ENCODE results near the gene GDF2. TPM values are rescaled to one million over a fixed set of nuclear protein-coding genes. Genes with fewer than 3 reads are reported as not detected.

The GDF2 gene
- total RNA-seq, 4 donors from 2014 or later: not detected

DNA sequence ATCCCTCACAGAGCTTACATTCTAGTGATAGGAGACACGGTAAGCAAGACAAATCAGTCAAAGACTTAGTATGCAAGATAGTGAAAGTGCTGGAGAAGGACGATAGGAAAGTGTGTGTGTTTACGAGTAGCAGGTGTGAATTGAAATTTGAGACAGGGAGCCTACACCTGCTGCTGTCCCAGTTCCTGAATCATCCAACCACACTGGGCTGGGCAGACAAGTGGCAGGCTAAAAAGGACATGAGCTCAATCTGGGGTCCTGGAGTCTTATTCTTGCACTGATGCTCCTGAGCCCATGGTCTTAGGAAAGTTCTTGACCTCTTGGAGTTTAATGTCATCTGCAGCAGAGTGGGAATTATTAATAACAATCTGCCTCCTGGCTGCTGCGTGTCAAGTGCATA lies 42.1 kb downstream of the GDF2 start:
- TF ChIP-seq, protein P1, sequence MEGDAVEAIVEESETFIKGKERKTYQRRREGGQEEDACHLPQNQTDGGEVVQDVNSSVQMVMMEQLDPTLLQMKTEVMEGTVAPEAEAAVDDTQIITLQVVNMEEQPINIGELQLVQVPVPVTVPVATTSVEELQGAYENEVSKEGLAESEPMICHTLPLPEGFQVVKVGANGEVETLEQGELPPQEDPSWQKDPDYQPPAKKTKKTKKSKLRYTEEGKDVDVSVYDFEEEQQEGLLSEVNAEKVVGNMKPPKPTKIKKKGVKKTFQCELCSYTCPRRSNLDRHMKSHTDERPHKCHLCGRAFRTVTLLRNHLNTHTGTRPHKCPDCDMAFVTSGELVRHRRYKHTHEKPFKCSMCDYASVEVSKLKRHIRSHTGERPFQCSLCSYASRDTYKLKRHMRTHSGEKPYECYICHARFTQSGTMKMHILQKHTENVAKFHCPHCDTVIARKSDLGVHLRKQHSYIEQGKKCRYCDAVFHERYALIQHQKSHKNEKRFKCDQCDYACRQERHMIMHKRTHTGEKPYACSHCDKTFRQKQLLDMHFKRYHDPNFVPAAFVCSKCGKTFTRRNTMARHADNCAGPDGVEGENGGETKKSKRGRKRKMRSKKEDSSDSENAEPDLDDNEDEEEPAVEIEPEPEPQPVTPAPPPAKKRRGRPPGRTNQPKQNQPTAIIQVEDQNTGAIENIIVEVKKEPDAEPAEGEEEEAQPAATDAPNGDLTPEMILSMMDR (IDR thresholded peaks at IDR 0.05): no peak
- TF ChIP-seq POLR2A (IDR thresholded peaks at IDR 0.05): no peak
- no peaks in the 10 kb centered on the region for H3K36me3 ChIP-seq
- peak overlapping the region in 2 of 4 donors; percentile 35 to 73 for H3K27ac ChIP-seq
- H3K27me3 ChIP-seq: no peaks in the 10 kb centered on the region
- H3K4me1 ChIP-seq: peaks cover 0 to 16% (median 3%) of the 10 kb centered on the region in 4 donors
- DNase-seq: no peak
- H3K9me3 ChIP-seq: no peaks in the 10 kb centered on the region
- H3K4me3 ChIP-seq: no peak overlapping the region

DNA sequence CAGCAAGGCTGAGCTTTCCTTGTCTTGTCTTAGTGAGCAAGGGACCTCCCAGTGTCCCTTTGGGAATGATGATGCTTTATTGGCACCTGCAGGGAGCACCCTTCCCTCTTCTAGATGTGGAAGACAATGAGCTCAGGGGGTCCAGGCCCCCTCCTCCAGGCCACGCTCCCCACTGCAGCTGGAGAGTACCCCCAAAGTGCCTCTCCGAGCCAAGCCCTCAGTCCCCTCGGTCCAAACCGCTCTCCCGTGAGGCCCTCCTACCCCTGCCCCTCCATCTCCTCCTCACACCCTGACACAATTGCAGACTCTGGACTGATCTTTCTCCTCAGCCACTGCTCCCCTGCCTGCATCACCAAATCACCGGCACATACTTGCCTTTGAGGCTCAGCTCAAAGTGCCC lies 42.7 kb downstream of the GDF2 start:
- Histone ChIP-seq H3K9me3 (no peaks in the 10 kb centered on the region), H3K4me1 (peaks cover 0 to 16% (median 3%) of the 10 kb centered on the region in 4 donors), H3K4me3 (no peak overlapping the region), H3K36me3 (no peaks in the 10 kb centered on the region), H3K27ac (peak overlapping the region in 1 of 4 donors; percentile 73), H3K27me3 (no peaks in the 10 kb centered on the region)
- DNase-seq: peak in 1 of 3 donors; percentile 34
- TF ChIP-seq POLR2A (IDR thresholded peaks at IDR 0.05): no peak
- TF ChIP-seq, protein P1 (IDR thresholded peaks at IDR 0.05): no peak

DNA sequence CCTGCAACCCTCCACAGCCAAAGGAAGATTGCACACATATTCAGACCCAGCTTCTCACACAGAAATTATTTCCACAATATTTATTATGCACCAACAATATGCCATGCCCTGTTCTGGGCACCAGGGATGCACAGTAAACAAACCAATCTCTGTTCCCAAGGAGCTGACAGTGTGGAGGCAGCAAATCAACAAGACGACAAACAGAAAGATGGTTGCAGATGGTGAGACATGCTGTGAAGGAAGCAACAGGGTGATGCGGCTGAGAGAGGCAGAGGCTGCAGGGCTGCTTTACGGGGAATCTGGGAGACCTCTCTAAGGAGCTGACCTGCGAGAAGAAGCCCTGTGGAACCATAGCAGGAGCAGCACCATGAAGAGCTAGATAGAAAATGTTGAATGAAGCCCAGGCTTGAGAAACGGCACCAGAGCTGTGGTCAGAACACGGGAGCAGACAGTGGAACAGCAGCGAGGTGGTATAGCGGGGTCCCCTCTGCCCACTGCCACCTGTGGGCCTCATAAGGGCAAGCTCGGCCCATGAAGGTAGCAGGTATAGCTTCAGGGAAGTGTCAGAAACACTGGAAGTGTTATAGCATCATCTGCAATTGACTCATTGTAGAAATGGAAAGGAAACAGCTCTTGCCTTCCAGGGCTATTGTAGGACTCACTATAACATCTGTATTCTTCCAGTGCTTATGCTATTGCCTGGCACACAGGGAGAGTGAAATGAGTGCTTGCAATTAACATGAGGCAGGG lies 43.4 kb downstream of the GDF2 start:
- DNase-seq: peak in 1 of 3 donors; percentile 34

DNA sequence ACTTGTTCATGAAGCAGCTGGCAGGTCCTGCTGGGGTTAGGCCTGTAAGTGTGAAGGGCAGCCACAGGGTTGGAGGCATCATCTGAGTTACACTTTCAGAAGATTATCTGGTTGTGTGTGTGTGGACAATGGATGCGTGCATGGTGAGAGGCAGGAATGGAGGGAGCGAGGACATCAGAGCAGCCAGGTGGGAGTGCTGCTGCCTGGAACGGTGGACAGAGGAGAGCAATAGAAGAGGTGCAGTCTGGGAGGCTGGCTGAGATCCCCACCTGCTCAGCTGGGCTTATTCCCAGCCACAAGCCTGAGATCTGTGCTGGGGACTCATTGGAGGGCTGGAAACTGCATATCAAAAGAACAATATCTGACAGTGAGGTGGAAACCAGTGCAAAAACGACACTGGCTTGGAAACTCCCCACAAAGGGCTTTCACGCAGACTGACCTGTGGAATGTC lies 44.0 kb downstream of the GDF2 start:
- Histone ChIP-seq H3K36me3 (no peaks in the 10 kb centered on the region), H3K27me3 (no peaks in the 10 kb centered on the region), H3K4me1 (peaks cover 0 to 16% (median 3%) of the 10 kb centered on the region in 4 donors), H3K9me3 (no peaks in the 10 kb centered on the region), H3K27ac (no peak overlapping the region), H3K4me3 (no peak overlapping the region)
- peak in 1 of 3 donors; percentile 15 for DNase-seq
- TF ChIP-seq, protein P1 (IDR thresholded peaks at IDR 0.05): no peak

More for the DNA sequence above, 43.4 kb downstream of the GDF2 start:
- Histone ChIP-seq H3K27ac (no peak overlapping the region), H3K27me3 (no peaks in the 10 kb centered on the region), H3K36me3 (no peaks in the 10 kb centered on the region), H3K4me3 (no peak overlapping the region), H3K4me1 (peaks cover 0 to 16% (median 3%) of the 10 kb centered on the region in 4 donors), H3K9me3 (no peaks in the 10 kb centered on the region)
- TF ChIP-seq POLR2A (IDR thresholded peaks at IDR 0.05): no peak
- TF ChIP-seq, protein P1 (IDR thresholded peaks at IDR 0.05): no peak

DNA sequence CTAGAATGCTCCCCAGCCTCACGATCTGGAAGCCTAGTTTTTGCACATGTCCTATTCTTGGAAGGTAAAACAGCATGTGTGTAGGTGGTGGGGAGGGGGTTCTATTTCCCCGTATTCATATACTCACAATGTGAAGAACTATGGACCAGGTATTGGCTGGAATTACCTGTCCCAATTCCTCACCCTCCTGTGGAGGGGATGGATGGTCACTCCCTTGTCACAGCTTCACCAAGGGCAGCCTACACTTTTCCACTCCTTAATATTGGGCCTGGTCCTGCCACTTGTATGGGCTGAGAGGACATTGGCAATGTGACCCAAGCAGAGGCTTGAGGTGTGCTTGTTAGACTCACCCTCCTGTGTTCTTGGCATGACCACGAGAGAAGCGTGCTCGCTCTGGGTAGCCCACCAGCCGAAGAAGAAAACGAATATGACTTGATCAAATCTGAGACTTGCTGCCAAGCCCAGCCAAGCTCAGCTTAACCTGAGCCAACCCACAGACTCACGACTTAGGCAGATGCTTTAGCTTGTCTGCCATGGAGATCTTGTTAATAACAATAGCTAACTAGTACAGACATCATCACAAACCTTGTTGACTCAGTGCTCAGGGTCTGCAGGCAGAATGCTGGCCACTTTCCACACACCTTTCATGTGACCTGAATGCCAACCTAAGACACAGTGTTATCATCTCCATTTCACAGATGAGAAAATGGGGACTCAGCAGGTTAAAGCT lies 44.6 kb downstream of the GDF2 start:
- no peak for DNase-seq
- no peaks in the 10 kb centered on the region for H3K36me3 ChIP-seq
- no peak overlapping the region for H3K27ac ChIP-seq
- TF ChIP-seq POLR2A (IDR thresholded peaks at IDR 0.05): no peak
- TF ChIP-seq, protein P1 (IDR thresholded peaks at IDR 0.05): no peak
- peaks cover 0 to 16% (median 3%) of the 10 kb centered on the region in 4 donors for H3K4me1 ChIP-seq
- no peaks in the 10 kb centered on the region for H3K9me3 ChIP-seq
- no peaks in the 10 kb centered on the region for H3K27me3 ChIP-seq
- H3K4me3 ChIP-seq: no peak overlapping the region
